HCT116 (cell line): ENCODE measurements around the gene RIT1. TPM values are rescaled to one million over a fixed set of nuclear protein-coding genes. Genes with fewer than 3 reads are reported as not detected.

Experiments used
- ATAC-seq: fragments of 200-7000 bp; cut with Tn5 transposase; 2 replicates; pipeline ENCODE4 v1.9.1; 2020; ENCODE audit warnings: mild to moderate bottlenecking, moderate library complexity
- BruUV-seq: library from RNA; stranded (reverse); fragments of 400-500 nt; replicated peaks from 2 replicates; lab custom pipeline; 2021; lab: Mats Ljungman, UMichigan
- CTCF ChIA-PET: fragments of 300-600 bp; sonication (Branson Sonifier 250); formaldehyde crosslinking; loops from one replicate; lab custom pipeline; 2021; ENCODE audit warnings: antibody characterized with exemption; lab: Charles Lee
- POLR2A ChIA-PET: fragments of 300-600, 350-600 bp; sonication (Branson Sonifier 250); formaldehyde crosslinking; loops from one replicate; lab custom pipeline; 2021; ENCODE audit warnings: antibody characterized with exemption; lab: Charles Lee
- RAD21 ChIA-PET, 2 experiments: fragments of 300-600 bp; sonication (Branson Sonifier 250); formaldehyde crosslinking; loops; one replicate each; lab custom pipeline; 2023; ENCODE audit warnings: low total read pairs in 2 of 2; ENCODE audit not compliant: uncharacterized antibody in 2 of 2, unreplicated experiment in 2 of 2, low non-redundant PET in 1 of 2; lab: Charles Lee
- DNase-seq: peaks from one replicate; pipeline ENCODE4 v3.0.0-alpha.2; 2010; ENCODE audit warnings: low read depth, low spot score
- H2AFZ ChIP-seq: fragments of 200-600 bp; shearing (Covaris generic), sonication (generic); 2 replicates; pipeline ENCODE4 v1.6.1; 2017; ENCODE audit warnings: low read depth, mixed run types, mixed read lengths, antibody characterized with exemption, low read length; ENCODE audit not compliant: poor library complexity, severe bottlenecking
- H3K27ac ChIP-seq: 2 replicates; pipeline ENCODE4 v1.5.1; 2012; ENCODE audit warnings: low read depth, low read length
- H3K27me3 ChIP-seq: fragments of 200-600 bp; sonication (generic); 2 replicates; pipeline ENCODE4 v1.6.1; 2016; ENCODE audit warnings: mixed run types, low read length, mixed read lengths; ENCODE audit not compliant: insufficient read depth
- H3K36me3 ChIP-seq, 2 experiments: fragments of 200-500 bp in 1 of 2; fragments of 200-600 bp in 1 of 2; sonication (Bioruptor generic) in 1 of 2; sonication (generic) in 1 of 2; 2 replicates each; pipeline versions ENCODE4 v1.5.1 to v1.6.1; 2014 to 2016; ENCODE audit warnings: low read length in 2 of 2, inconsistent platforms in 1 of 2, mixed read lengths in 1 of 2, mixed run types in 1 of 2; ENCODE audit not compliant: insufficient read depth in 2 of 2, control insufficient read depth in 1 of 2
- H3K4me1 ChIP-seq, 2 experiments: fragments of 200-600 bp in 1 of 2; sonication (generic) in 1 of 2; 2 replicates each; pipeline versions ENCODE4 v1.5.1 to v1.6.1; 2012 to 2017; ENCODE audit warnings: low read length in 2 of 2, inconsistent platforms in 1 of 2, mild to moderate bottlenecking in 1 of 2, mixed read lengths in 1 of 2, mixed run types in 1 of 2, moderate library complexity in 1 of 2; ENCODE audit not compliant: insufficient read depth in 2 of 2, control insufficient read depth in 1 of 2
- H3K4me2 ChIP-seq: fragments of 200-600 bp; sonication (generic); 2 replicates; pipeline ENCODE4 v1.6.1; 2017; ENCODE audit warnings: mixed run types, low read length, mixed read lengths
- H3K4me3 ChIP-seq, 2 experiments: fragments of 200-600 bp in 1 of 2; sonication (generic) in 1 of 2; replicated peaks in 1 of 2; 2 replicates each; pipeline ENCODE4 v1.5.1; 2011 to 2016; ENCODE audit warnings: low read length in 2 of 2, control low read depth in 1 of 2, low read depth in 1 of 2, mild to moderate bottlenecking in 1 of 2, mixed read lengths in 1 of 2, mixed run types in 1 of 2
- H3K79me2 ChIP-seq: fragments of 200-600 bp; sonication (generic); 2 replicates; pipeline ENCODE4 v1.6.1; 2017; ENCODE audit warnings: mild to moderate bottlenecking, mixed run types, low read length, moderate library complexity, mixed read lengths; ENCODE audit not compliant: insufficient read depth
- H3K9ac ChIP-seq: fragments of 200-600 bp; sonication (generic); 2 replicates; pipeline ENCODE4 v1.6.1; 2016; ENCODE audit warnings: low read length, mixed read lengths
- H3K9me2 ChIP-seq: fragments of 200-600 bp; sonication (generic), shearing (Covaris generic); 2 replicates; pipeline ENCODE4 v1.6.1; 2017; ENCODE audit warnings: mixed run types, mild to moderate bottlenecking, moderate library complexity; ENCODE audit not compliant: insufficient read depth
- H3K9me3 ChIP-seq, 2 experiments: fragments of 200-500 bp in 1 of 2; fragments of 200-600 bp in 1 of 2; sonication (Bioruptor generic) in 1 of 2; sonication (generic) in 1 of 2; 2 replicates each; pipeline ENCODE4 v1.6.1; 2014 to 2017; ENCODE audit warnings: low read length in 2 of 2, mixed read lengths in 2 of 2, inconsistent platforms in 1 of 2, low read depth in 1 of 2, mild to moderate bottlenecking in 1 of 2, mixed run types in 1 of 2, moderate library complexity in 1 of 2; ENCODE audit not compliant: control insufficient read depth in 1 of 2, insufficient read depth in 1 of 2
- H4K20me1 ChIP-seq: fragments of 200-600 bp; sonication (generic), shearing (Covaris generic); 2 replicates; pipeline ENCODE4 v1.6.1; 2017; ENCODE audit warnings: mixed run types, mild to moderate bottlenecking, moderate library complexity; ENCODE audit not compliant: insufficient read depth
- CBX3 ChIP-seq: IDR thresholded peaks from 2 replicates; pipeline ENCODE4 v1.6.1; 2012; ENCODE audit warnings: low read depth
- ELF1 ChIP-seq: IDR thresholded peaks from 2 replicates; pipeline ENCODE4 v1.6.1; 2012; ENCODE audit warnings: low read depth, borderline replicate concordance
- EZH2 ChIP-seq: fragments of 200-600 bp; sonication (generic); IDR thresholded peaks from 2 replicates; pipeline ENCODE4 v1.6.1; 2017; ENCODE audit warnings: antibody characterized with exemption, mixed run types
- FOSL1 ChIP-seq: IDR thresholded peaks from 2 replicates; pipeline ENCODE4 v1.6.1; 2012; ENCODE audit warnings: low read depth
- POLR2A ChIP-seq: IDR thresholded peaks from 2 replicates; pipeline ENCODE4 v1.7.0; 2011; ENCODE audit warnings: borderline replicate concordance; ENCODE audit not compliant: insufficient read depth, insufficient read length; ENCODE audit errors: extremely low read depth
- RAD21 ChIP-seq: IDR thresholded peaks from 2 replicates; pipeline ENCODE4 v1.6.1; 2012; ENCODE audit warnings: low read depth, mild to moderate bottlenecking
- SIN3A ChIP-seq: IDR thresholded peaks from 2 replicates; pipeline ENCODE4 v1.6.1; 2012; ENCODE audit warnings: low read depth
- SP1 ChIP-seq: IDR thresholded peaks from 2 replicates; pipeline ENCODE4 v1.6.1; 2012; ENCODE audit warnings: low read depth
- SRF ChIP-seq: IDR thresholded peaks from 2 replicates; pipeline ENCODE4 v1.6.1; 2012; ENCODE audit warnings: low read depth
- TCF7L2 ChIP-seq: IDR thresholded peaks from 2 replicates; pipeline ENCODE4 v1.7.0; 2011; ENCODE audit warnings: borderline replicate concordance, inconsistent platforms; ENCODE audit not compliant: insufficient read depth, insufficient read length; ENCODE audit errors: extremely low read depth
- YY1 ChIP-seq: IDR thresholded peaks from 2 replicates; pipeline ENCODE4 v1.6.1; 2011; ENCODE audit warnings: low read length, low read depth, moderate library complexity, mild to moderate bottlenecking; ENCODE audit not compliant: insufficient replicate concordance; ENCODE audit errors: extremely low read depth
- intact Hi-C: fragments of 100-400 bp; cut with micrococcal nuclease; formaldehyde crosslinking; loops from 2 replicates; pipeline ENCODE4 v1.10.0; 2022
- total RNA-seq: library from RNA; stranded (reverse); gene quantifications from one replicate; pipeline ENCODE4 v1.2.1, GENCODE V29; 2021; ENCODE audit not compliant: unreplicated experiment
- TF ChIP-seq, protein P1 (sequence below): IDR thresholded peaks from 2 replicates; pipeline ENCODE4 v1.6.1; 2011; ENCODE audit warnings: mild to moderate bottlenecking, low read length, moderate library complexity; ENCODE audit not compliant: insufficient replicate concordance; ENCODE audit errors: extremely low read depth
- TF ChIP-seq, protein P2 (sequence below): IDR thresholded peaks from 2 replicates; pipeline ENCODE4 v1.6.1; 2012
- TF ChIP-seq, protein P3 (sequence below), 3 experiments: fragments of 200-600 bp in 1 of 3; sonication (generic) in 1 of 3; IDR thresholded peaks in 2 of 3; conservative IDR thresholded peaks in 1 of 3; 2 replicates each; pipeline ENCODE4 v1.5.1; 2012 to 2017; ENCODE audit warnings: low read depth in 2 of 3, low read length in 2 of 3, antibody characterized with exemption in 1 of 3, borderline replicate concordance in 1 of 3, control low read depth in 1 of 3, mild to moderate bottlenecking in 1 of 3, mixed read lengths in 1 of 3, mixed run types in 1 of 3, moderate library complexity in 1 of 3; ENCODE audit not compliant: insufficient read depth in 1 of 3

The RIT1 gene
- total RNA-seq, 1 experiment from 2014 or later = 10.2 TPM

DNA sequence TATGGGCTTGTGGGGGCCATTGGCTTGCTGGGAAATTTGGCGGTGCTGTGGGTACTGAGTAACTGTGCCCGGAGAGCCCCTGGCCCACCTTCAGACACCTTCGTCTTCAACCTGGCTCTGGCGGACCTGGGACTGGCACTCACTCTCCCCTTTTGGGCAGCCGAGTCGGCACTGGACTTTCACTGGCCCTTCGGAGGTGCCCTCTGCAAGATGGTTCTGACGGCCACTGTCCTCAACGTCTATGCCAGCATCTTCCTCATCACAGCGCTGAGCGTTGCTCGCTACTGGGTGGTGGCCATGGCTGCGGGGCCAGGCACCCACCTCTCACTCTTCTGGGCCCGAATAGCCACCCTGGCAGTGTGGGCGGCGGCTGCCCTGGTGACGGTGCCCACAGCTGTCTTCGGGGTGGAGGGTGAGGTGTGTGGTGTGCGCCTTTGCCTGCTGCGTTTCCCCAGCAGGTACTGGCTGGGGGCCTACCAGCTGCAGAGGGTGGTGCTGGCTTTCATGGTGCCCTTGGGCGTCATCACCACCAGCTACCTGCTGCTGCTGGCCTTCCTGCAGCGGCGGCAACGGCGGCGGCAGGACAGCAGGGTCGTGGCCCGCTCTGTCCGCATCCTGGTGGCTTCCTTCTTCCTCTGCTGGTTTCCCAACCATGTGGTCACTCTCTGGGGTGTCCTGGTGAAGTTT, 30.8 kb upstream of the RIT1 start:
- intact Hi-C loops = loop anchor here (5.0 kb wide), 1 partner anchor 110 kb away; the partner anchor contains the start of genes LAMTOR2 and UBQLN4
- peaks cover 54 to 80% of the 10 kb centered on the region in 2 experiments for H3K4me1 ChIP-seq
- POLR2A ChIA-PET = interaction anchor here (1.1 to 1.6 kb wide), 4 partner anchors 9 to 37 kb away, joined by 3 to 6 read pairs (median 4); partner anchors contain the start of gene ARHGEF2

More for the DNA sequence above, 30.8 kb upstream of the RIT1 start:
- peak overlapping the region; percentile 54; the same call in 1 of the 2 replicates for H3K9ac ChIP-seq
- no TSS peak for BruUV-seq
- no peaks in the 10 kb centered on the region for H3K9me3 ChIP-seq
- peak overlapping the region; percentile 96 for H3K27ac ChIP-seq
- DNase-seq = no peak
- H3K36me3 ChIP-seq = peaks cover 0 to 8% of the 10 kb centered on the region in 2 experiments; a peak in 2 of 4 replicates
- no peak overlapping the region for H2AFZ ChIP-seq
- RAD21 ChIA-PET = no interaction called here
- TF ChIP-seq, protein P1, sequence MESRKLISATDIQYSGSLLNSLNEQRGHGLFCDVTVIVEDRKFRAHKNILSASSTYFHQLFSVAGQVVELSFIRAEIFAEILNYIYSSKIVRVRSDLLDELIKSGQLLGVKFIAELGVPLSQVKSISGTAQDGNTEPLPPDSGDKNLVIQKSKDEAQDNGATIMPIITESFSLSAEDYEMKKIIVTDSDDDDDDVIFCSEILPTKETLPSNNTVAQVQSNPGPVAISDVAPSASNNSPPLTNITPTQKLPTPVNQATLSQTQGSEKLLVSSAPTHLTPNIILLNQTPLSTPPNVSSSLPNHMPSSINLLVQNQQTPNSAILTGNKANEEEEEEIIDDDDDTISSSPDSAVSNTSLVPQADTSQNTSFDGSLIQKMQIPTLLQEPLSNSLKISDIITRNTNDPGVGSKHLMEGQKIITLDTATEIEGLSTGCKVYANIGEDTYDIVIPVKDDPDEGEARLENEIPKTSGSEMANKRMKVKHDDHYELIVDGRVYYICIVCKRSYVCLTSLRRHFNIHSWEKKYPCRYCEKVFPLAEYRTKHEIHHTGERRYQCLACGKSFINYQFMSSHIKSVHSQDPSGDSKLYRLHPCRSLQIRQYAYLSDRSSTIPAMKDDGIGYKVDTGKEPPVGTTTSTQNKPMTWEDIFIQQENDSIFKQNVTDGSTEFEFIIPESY = no peak
- no peak for TF ChIP-seq SRF
- no peak for TF ChIP-seq YY1
- no peak for TF ChIP-seq POLR2A
- TF ChIP-seq EZH2 = no peak
- no peak for TF ChIP-seq SIN3A
- TF ChIP-seq, protein P2, sequence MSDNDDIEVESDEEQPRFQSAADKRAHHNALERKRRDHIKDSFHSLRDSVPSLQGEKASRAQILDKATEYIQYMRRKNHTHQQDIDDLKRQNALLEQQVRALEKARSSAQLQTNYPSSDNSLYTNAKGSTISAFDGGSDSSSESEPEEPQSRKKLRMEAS = no peak
- TF ChIP-seq, protein P3, sequence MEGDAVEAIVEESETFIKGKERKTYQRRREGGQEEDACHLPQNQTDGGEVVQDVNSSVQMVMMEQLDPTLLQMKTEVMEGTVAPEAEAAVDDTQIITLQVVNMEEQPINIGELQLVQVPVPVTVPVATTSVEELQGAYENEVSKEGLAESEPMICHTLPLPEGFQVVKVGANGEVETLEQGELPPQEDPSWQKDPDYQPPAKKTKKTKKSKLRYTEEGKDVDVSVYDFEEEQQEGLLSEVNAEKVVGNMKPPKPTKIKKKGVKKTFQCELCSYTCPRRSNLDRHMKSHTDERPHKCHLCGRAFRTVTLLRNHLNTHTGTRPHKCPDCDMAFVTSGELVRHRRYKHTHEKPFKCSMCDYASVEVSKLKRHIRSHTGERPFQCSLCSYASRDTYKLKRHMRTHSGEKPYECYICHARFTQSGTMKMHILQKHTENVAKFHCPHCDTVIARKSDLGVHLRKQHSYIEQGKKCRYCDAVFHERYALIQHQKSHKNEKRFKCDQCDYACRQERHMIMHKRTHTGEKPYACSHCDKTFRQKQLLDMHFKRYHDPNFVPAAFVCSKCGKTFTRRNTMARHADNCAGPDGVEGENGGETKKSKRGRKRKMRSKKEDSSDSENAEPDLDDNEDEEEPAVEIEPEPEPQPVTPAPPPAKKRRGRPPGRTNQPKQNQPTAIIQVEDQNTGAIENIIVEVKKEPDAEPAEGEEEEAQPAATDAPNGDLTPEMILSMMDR (IDR thresholded peaks at IDR 0.05 in 2 of 3, conservative IDR thresholded peaks at IDR 0.05 in 1 of 3; ENCODE audit: borderline replicate concordance in 1 of 3, insufficient read depth in 1 of 3, low read depth in 2 of 3, low read length in 2 of 3) = no peak
- TF ChIP-seq ELF1 = no peak
- no peak for TF ChIP-seq CBX3
- no peak for TF ChIP-seq RAD21
- no peak for TF ChIP-seq SP1
- TF ChIP-seq FOSL1 = no peak
- no peak for TF ChIP-seq TCF7L2
- TF ChIP-seq, all 23 proteins: peak for 0
- H4K20me1 ChIP-seq = no peaks in the 10 kb centered on the region
- no peaks in the 10 kb centered on the region for H3K27me3 ChIP-seq
- H3K4me3 ChIP-seq = peak overlapping the region in 1 of 2 experiments; percentile 40; a peak in 1 of 4 replicates
- no peak for ATAC-seq
- H3K79me2 ChIP-seq = no peaks in the 10 kb centered on the region
- CTCF ChIA-PET = interaction anchor here (1.6 kb wide), 2 partner anchors 41 to 42 kb away, joined by 4 to 6 read pairs; no protein-coding TSS in a partner anchor
- H3K9me2 ChIP-seq = no peaks in the 10 kb centered on the region
- H3K4me2 ChIP-seq = peak overlapping the region; percentile 74
